Measurements from ENCODE around the gene ADIPOR2.
"Not testable (repeated sequence)": the region's sequence is repeated elsewhere in the genome, so short reads cannot be mapped to it uniquely, and the experiment has no call there.

ADIPOR2 gene

DNA sequence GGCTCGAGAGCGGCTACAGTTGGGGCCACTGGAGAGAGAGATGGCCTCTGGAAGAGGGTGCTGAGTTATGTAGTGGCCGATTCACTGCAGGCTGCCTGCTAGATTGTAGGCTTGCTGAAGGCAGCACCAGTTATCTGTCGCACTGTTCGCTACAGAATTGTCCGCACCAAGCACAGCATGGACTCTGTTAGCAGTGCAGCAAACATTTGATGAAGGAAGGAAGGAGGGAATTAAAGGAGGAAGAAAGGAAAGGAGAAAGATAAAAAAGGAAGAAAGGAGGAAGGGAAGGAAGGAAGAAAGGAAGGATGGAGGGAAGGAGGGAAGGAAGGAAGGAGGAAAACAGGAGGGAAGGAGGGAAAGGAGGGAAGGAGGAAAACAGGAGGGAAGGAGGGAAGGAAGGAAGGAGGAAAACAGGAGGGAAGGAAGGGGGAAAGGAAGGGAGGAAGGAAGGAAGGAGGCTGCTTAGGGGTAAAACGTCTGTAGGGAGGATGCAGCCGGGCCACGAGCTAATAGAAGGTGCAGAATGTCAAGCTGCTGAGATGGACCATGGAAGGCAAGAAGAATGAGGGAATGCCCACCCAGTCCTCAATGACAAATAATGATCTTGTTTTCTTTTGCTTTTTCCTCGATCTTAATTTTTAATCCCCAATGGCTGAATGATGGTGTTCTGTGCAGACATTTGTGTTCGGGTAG lies 27.3 kb upstream of the ADIPOR2 start:
- DNase-seq: no peak

DNA sequence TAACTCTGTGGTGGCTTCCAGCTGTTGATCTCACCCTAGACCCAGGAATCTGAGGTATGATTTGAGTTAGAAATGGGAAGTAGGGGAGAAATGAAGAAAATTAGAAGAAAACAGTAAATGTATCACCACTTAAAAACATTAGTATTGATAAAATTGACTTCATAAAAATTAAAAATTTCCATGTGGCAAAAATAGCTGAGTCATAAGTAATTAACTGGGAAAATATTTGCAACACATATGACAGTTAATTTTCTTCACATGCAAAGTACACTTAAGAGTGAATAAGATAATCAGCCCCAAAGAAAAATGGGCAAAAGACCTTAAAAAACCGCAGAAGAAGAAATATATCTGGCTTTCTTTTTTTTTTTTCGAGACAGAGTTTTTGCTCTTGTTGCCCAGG lies 25.5 kb upstream of the ADIPOR2 start:
- no peak for DNase-seq

DNA sequence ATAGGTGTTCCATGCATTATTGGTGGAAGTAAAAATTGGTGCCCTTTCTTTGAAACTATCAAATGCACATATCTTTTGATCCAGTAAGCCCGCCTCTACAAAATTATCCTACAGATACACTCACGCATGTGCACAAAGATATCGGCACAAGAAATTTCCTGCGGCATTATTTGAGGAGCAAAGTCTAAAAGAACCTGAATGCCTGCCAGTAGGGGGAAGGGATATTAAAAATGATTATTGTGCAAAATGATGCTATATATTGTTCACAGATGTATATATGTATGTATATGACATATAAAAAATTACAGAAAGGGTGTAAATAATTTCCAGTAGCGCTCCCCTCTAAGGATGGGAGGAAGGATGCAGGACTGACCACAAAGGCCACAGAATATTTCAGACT lies 24.7 kb upstream of the ADIPOR2 start:
- no peak for DNase-seq

GRCh38 chr12:1666685-1667162 lies 24.1 kb upstream of the ADIPOR2 start:
- DNase-seq: no peak

DNA sequence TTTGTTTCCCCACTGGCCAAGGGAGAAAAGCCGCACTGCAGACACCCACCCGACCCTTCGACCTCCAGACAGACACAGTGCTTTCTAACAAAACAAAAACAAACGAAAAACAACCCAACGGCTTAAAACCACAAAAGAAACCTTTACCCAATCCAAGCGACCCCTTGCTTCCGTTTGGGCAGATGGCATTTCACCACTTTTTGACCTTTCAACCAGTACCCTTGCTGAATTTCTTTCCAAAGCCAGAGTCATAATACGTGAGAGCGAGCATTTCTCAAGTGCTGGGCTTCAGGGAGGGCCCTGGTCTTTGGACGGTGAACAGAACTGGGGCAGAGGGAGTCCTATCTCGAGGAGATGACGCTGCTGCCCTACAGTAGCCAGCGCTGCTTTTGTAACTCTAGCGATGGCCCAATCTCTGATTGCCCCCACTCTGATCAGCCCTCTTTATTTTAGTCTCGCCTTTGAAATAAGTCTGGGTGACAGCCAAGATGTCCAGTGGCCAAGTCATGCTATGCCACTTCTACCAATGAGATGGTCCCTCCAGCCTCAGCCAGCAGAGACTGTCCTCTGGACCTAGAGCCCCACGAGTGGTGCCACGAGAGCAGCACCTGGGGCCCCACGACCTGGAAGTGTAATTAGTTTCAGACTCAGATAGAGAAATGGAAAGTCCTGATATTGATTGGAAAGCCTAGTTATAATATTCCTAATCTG lies 21.9 kb upstream of the ADIPOR2 start:
- no peak for DNase-seq

- DNase-seq: no peak
Measured at GRCh38 chr12:1670358-1671268, 20.3 kb upstream of the ADIPOR2 start.

DNA sequence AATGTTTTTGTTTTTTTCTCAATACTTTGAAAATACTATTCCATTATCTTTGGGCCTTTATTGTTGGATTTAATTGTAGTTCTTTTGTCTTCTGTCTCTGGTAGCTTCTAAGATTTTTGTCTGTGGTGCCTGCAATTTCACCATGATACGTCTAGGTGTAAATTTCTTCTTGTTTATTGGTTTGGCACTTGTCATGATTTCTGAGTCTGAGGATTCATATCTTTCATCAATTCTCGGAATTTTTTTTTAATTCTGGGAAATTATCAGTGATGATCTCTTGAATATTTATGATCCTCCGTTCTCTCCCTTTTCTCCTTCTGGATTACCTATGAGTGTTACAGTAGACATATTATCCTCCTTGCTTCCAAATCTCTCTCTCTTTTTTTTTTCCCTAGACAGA lies 14.8 kb upstream of the ADIPOR2 start:
- DNase-seq: no peak

GRCh38 chr12:1680804-1681492 lies 9.9 kb upstream of the ADIPOR2 start:
- DNase-seq: no peak

GRCh38 chr12:1681493-1681807 lies 9.4 kb upstream of the ADIPOR2 start:
- no peak for DNase-seq

GRCh38 chr12:1688086-1688710 lies 2.7 kb upstream of the ADIPOR2 start:
- DNase-seq: no peak

DNA sequence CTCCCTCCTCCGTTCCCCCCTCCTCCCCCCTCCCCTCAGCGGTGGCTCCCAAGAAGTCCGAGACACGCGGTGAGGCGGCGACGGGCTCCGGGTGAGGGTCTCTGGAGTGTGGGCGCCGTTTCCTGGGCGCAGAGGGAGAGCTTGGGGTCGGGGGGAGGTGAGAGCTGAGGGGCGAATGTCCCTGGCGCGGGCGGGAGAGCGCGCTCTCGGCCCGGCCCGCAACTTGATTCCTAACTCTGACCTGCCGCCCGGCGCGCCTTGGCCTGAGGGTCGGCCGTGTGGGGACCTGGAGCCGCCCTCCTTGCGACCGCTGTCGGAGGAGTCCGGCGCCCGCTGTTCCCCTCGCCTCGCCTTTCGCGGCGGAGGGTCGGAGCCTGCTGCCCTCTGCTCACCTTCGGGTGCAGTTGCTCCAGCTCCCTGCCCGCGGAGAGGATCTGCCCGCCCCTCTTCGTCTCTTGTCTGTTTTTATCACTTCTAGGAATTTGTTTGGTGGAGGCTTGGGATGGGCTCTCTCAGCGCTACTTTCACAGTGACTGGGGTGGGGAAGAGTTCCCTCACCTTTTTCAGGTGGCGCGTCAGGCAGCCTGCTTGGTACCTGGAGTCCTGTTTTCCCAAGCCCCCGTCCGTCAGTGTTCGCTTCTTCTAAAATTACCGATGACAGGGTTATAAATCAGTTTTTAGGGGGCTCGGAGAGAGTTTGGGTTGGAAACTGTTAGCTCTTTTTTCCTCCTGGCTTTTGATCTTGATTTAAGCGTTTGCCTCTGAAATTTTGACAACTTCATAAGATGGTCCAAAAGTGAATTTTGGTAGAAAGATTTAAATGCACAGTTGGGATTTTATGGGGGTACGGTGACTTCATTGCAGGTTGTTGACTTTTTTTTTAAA lies 495 bp downstream of the ADIPOR2 start:
- peak; percentile 85 for DNase-seq

DNA sequence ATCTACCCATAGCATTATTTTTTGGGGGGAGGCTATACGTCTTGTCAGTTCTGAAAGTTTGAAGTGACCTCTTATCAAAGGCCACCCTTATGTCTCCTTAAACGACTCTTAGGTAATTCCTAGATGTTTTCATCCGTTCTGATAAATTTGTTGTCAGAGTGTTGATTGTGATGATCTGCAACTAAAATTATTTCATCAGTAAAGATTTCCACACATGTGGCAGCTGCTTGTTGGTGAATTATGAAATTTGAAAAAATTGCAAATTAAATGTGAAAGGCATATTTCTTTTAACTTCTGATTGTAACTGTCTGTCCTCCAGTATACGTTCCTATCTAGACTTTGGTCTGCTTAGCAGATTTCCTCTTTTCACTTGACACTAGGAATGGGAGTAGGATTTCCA lies 1.4 kb downstream of the ADIPOR2 start:
- no peak for DNase-seq

DNA sequence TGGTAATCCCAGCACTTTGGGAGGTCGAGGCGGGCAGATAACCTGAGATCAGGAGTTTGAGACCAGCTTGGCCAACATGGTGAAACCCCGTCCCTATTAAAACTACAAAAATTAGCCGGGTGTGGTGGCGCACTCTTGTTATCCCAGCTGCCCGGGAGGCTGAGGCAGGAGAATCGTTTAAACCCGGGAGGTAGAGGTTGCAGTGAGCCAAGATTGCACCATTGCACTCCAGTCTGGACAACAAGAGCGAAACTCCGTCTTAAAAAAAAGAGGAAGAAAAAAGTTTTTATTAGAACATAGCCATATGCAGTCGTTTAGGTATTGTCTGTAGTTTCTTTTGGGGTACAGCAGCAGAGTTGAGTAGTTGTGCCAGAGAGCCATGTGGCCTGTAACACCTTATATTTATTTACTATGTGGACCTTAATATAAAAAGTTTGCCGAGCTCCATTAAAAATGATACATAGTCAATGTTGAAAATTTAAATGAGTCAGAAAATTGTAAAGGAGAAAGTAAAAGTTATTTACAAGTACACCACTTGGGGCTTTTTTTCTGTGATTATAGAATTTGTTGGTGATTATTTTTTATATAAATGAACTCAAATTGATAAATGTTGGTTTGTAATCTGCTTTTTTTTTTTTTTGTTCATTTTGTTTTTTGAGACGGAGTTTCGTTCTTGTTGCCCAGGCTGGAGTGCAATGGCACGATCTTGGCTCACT lies 2.2 kb downstream of the ADIPOR2 start:
- no peak for DNase-seq

DNA sequence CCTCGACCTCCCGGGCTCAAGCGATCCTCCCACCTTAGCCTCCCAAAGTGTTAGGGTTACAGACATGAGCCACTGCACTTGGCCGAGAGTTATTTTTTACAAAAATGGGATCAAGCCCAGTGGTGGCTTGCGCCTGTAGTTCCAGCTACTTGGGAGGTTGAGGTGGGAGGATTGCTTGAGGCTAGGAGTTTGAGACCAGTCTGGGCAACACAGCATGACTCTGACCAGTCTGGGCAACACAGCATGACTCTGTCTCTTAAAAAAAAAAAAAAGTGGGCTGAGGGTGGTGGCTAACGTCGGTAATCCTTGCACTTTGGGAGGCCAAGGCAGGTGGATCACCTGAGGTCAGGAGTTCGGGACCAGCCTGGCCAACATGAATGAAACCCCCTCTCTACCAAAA lies 4.2 kb downstream of the ADIPOR2 start:
- DNase-seq: not testable (repeated sequence)

DNA sequence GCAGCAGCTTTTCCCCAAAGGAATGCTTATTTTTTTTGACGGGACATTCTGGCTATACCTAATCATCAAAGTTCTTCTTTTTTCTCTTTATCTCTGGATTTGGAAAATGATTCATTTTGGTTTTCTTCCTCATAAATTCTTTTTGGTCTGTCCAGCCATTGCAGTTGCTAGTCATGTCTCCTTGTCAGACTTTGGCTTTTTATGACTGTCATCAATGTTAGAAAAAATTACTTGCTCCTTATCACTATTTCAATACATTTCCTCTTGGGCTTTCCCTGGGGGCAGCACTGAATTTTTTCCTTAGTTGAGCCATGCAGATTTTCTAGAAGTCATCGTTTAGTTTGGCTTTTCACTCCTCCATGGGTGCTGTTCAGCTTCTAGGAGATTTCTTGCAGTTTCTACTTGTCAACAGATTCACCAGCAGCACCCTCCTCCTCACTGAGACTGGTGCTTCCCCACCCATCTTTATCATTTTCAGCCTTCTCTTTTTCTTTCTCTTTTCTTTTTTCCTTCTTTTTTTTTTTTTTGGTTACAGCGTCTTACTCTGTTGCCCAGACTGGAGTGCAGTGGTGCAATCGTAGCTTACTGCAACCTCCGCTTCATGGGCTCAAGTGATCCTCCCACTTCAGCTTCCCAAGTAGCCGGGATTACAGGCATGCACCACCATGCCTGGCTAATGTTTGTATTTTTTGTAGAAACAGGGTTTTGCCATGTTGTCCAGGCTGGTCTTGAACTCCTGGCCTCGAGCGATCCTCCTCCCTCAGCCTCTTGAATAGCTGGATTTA lies 5.2 kb downstream of the ADIPOR2 start:
- no peak for DNase-seq

GRCh38 chr12:1696800-1697199 lies 5.9 kb downstream of the ADIPOR2 start:
- DNase-seq: no peak

DNA sequence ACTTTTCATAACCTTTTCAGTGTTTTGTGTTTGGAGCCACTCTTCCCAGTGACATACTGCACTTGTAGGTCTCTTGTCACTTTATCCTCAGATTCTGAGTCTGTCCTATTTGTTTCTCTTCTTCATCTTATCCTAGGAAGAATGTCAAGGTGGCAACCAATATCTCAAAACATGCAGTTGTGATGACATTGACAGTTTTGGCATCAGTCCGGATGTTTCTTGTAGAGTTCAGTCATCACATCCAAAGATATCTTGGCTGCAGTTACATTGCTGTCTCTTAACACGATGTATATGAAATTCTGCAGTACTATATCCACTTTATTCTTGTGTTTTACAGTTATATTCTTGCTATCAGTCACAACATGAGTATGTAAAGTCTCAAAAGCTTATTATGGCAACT lies 6.4 kb downstream of the ADIPOR2 start:
- no peak for DNase-seq

DNA sequence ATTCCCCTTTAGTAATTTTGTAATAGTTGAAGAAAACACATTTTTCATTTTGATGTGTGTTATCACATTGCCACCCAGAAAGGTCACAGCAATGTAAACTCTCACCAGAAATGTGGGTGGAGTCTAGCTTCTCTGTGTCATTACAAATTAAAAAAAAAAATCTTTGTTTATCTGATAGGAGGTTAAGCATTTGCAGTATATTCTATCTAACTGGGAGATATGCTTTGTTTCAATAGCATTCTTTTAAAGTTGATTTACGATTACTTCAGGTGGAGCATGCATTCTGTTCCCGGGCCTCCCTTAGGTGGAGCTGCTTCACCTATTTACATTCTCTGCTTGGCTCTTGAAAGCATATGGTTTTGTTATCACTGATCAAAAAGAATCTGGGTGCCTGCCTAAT lies 7.8 kb downstream of the ADIPOR2 start:
- no peak for DNase-seq

DNA sequence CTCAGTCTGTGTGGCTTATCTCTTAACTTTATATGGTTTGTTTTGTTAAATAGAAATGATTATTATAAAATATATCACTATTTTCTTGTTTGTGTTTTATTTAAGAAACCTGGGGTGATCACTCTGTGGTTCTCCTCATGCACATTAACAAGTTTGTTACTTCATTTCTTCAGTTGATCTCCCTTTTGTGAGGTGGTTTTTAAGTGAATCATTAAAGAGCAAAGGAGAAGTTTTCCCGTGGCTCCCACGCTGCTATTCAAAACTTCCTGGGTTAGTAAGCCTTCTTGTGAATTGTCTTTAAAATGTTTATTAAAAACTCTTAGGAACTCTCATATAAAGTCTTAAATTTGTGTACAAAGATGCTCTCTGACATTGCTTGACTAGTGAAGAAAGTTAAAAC lies 11.8 kb downstream of the ADIPOR2 start:
- no peak for DNase-seq

All from right kidney (tissue), 1 donor.